ENCODE results near the gene SPNS3.

DNA sequence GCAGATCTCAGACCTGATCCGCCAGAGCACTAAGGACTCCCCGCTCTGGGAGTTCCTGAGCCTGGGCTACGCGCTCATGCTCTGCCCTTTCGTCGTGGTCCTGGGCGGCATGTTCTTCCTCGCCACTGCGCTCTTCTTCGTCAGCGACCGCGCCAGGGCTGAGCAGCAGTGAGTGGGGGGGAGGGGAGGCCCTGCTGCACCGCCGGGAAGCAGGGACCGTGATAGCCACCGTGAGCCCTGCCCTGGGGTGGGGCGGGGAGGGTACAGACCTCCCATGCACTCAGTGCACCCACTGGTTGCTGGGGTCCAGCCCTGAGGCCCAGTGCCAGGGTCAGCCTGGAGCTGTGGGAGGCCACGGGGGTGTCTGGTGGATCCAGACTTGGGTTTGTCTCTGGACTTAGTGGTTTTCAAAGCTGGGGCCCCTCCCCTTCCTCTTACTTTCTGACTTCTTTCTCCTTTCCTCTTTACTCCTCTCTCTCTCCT lies 102.6 kb downstream of the SPNS3 start:
- TF ChIP-seq, protein P1, sequence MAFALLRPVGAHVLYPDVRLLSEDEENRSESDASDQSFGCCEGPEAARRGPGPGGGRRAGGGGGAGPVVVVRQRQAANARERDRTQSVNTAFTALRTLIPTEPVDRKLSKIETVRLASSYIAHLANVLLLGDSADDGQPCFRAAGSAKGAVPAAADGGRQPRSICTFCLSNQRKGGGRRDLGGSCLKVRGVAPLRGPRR (CRISPR knock-in tag; IDR thresholded peaks at IDR 0.05) = no peak
- TF ChIP-seq CEBPG (CRISPR knock-in tag; IDR thresholded peaks at IDR 0.05) (no peak), CEBPG (tag; conservative IDR thresholded peaks at IDR 0.05 in 1 of 2, IDR thresholded peaks at IDR 0.05 in 1 of 2) (no peak), BRF1 (IDR thresholded peaks at IDR 0.05; ENCODE audit: borderline replicate concordance, extremely low read depth, insufficient read length) (no peak), ZNF699 (CRISPR knock-in tag; IDR thresholded peaks at IDR 0.05; ENCODE audit: insufficient replicate concordance) (no peak)

Data from K562 (cell line).